Endothelial cell of umbilical vein (primary cell): ENCODE results near the gene RIF1. TPM values are rescaled to one million over a fixed set of nuclear protein-coding genes. Genes with fewer than 3 reads are reported as not detected.

Experiments
- BruUV-seq: library from RNA; stranded (reverse); fragments of 400-500 nt; replicated peaks from 2 replicates; lab custom pipeline; 2021; lab: Mats Ljungman, UMichigan
- CTCF ChIA-PET: fragments of 300-600, 350-600 bp; sonication (Branson Sonifier 250); formaldehyde crosslinking; loops from one replicate; lab custom pipeline; 2021; ENCODE audit warnings: antibody characterized with exemption, inconsistent platforms; lab: Charles Lee
- POLR2A ChIA-PET: fragments of 300-600, 350-600 bp; sonication (Branson Sonifier 250); formaldehyde crosslinking; loops from one replicate; lab custom pipeline; 2021; ENCODE audit warnings: antibody characterized with exemption, inconsistent platforms; lab: Charles Lee
- DNase-seq: peaks from one replicate; pipeline ENCODE4 v3.0.0-alpha.2; 2011; ENCODE audit warnings: low read depth, low spot score
- FAIRE-seq: peaks from 2 replicates; lab custom pipeline; 2011; peaks lifted over from hg19 to GRCh38; lab: Jason Lieb, UNC
- H2AFZ ChIP-seq: 2 replicates; pipeline ENCODE4 v1.6.0; 2012; ENCODE audit warnings: low read depth, low read length, control low read depth, inconsistent platforms
- H3K27ac ChIP-seq: 2 replicates; pipeline ENCODE4 v1.5.1; 2011; ENCODE audit warnings: low read depth, mild to moderate bottlenecking, control low read depth, low read length, moderate library complexity; ENCODE audit not compliant: insufficient read depth
- H3K27me3 ChIP-seq, 2 experiments: 2 replicates each; pipeline versions ENCODE4 v1.6.0 to v1.6.1; 2011; ENCODE audit warnings: low read length in 2 of 2, mixed read lengths in 1 of 2; ENCODE audit not compliant: control insufficient read depth in 2 of 2, insufficient read depth in 2 of 2
- H3K36me3 ChIP-seq, 2 experiments: 2 replicates in 1 of 2; 3 replicates in 1 of 2; pipeline ENCODE4 v1.5.1; 2011; ENCODE audit warnings: low read length in 2 of 2, mild to moderate bottlenecking in 1 of 2, moderate library complexity in 1 of 2; ENCODE audit not compliant: control insufficient read depth in 2 of 2, insufficient read depth in 2 of 2; ENCODE audit errors: extremely low read depth in 1 of 2
- H3K4me1 ChIP-seq: 3 replicates; pipeline ENCODE4 v1.5.1; 2011; ENCODE audit warnings: mild to moderate bottlenecking, low read length; ENCODE audit not compliant: control insufficient read depth, insufficient read depth; ENCODE audit errors: extremely low read depth
- H3K4me2 ChIP-seq: 2 replicates; pipeline ENCODE4 v1.6.1; 2011; ENCODE audit warnings: low read length, control low read depth, mixed read lengths; ENCODE audit not compliant: insufficient read depth
- H3K4me3 ChIP-seq, 3 experiments: fragments of 200-600 bp in 1 of 3; sonication (generic), shearing (Covaris generic) in 1 of 3; replicated peaks in 1 of 3; 2 replicates each; pipeline ENCODE4 v1.5.1; 2011 to 2016; ENCODE audit warnings: control low read depth in 3 of 3, low read length in 3 of 3, mild to moderate bottlenecking in 2 of 3, inconsistent platforms in 1 of 3, low read depth in 1 of 3, moderate library complexity in 1 of 3; ENCODE audit not compliant: insufficient read depth in 1 of 3
- H3K79me2 ChIP-seq: 2 replicates; pipeline ENCODE4 v1.6.0; 2012; ENCODE audit warnings: low read length, inconsistent platforms; ENCODE audit not compliant: control insufficient read depth, insufficient read depth
- H3K9ac ChIP-seq: replicated peaks from 2 replicates; pipeline ENCODE3; 2011; ENCODE audit warnings: low read length, control low read depth; ENCODE audit not compliant: insufficient read depth; ENCODE audit errors: extremely low read depth
- H3K9me1 ChIP-seq: replicated peaks from 3 replicates; pipeline ENCODE4 v1.6.0; 2011; ENCODE audit warnings: mild to moderate bottlenecking, low read length; ENCODE audit not compliant: control insufficient read depth, insufficient read depth; ENCODE audit errors: extremely low read depth
- H3K9me3 ChIP-seq: replicated peaks from 2 replicates; pipeline ENCODE4 v1.5.1; 2012; ENCODE audit warnings: low read length, inconsistent platforms; ENCODE audit not compliant: control insufficient read depth, insufficient read depth
- H4K20me1 ChIP-seq: replicated peaks from 2 replicates; pipeline ENCODE3; 2011; ENCODE audit warnings: mild to moderate bottlenecking, low read length; ENCODE audit not compliant: control insufficient read depth, insufficient read depth; ENCODE audit errors: extremely low read depth
- CTCF ChIP-seq, 2 donors: IDR thresholded peaks; 1 replicate in 1 of 2; 2 replicates in 1 of 2; pipeline ENCODE4 v1.5.1; 2011; ENCODE audit warnings: low read length in 2 of 2, mild to moderate bottlenecking in 2 of 2, moderate library complexity in 2 of 2, control low read depth in 1 of 2, inconsistent platforms in 1 of 2, low read depth in 1 of 2; ENCODE audit not compliant: insufficient read depth in 1 of 2; ENCODE audit errors: extremely low read depth in 1 of 2
- EZH2 ChIP-seq: IDR thresholded peaks from 2 replicates; pipeline ENCODE4 v1.6.1; 2012; ENCODE audit warnings: borderline replicate concordance, low read depth, mild to moderate bottlenecking, moderate library complexity, low read length, inconsistent platforms; ENCODE audit not compliant: severe bottlenecking
- FOS ChIP-seq: IDR thresholded peaks from 2 replicates; pipeline ENCODE4 v1.6.1; 2011; ENCODE audit warnings: mild to moderate bottlenecking, low read length, moderate library complexity, borderline replicate concordance; ENCODE audit not compliant: insufficient read depth
- GATA2 ChIP-seq: IDR thresholded peaks from 2 replicates; pipeline ENCODE4 v1.7.0; 2011; ENCODE audit warnings: low read depth, mild to moderate bottlenecking, moderate library complexity, mixed read lengths, low read length; ENCODE audit not compliant: insufficient read length, insufficient read depth
- JUN ChIP-seq: IDR thresholded peaks from 2 replicates; pipeline ENCODE4 v1.6.1; 2011; ENCODE audit warnings: borderline replicate concordance, low read depth; ENCODE audit not compliant: insufficient read length, insufficient read depth
- MAX ChIP-seq: IDR thresholded peaks from 2 replicates; pipeline ENCODE4 v1.6.1; 2011; ENCODE audit not compliant: insufficient read depth, insufficient read length
- MYC ChIP-seq: IDR thresholded peaks from one replicate; pipeline ENCODE4 v1.6.1; 2011; ENCODE audit warnings: mild to moderate bottlenecking, low read depth, low read length
- POLR2A ChIP-seq: IDR thresholded peaks from 2 replicates; pipeline ENCODE4 v1.6.1; 2012; ENCODE audit warnings: low read depth, mild to moderate bottlenecking, control low read depth, low read length
- POLR2AphosphoS5 ChIP-seq: IDR thresholded peaks from 2 replicates; pipeline ENCODE4 v1.6.1; 2012; ENCODE audit warnings: low read depth, mild to moderate bottlenecking, control low read depth, low read length, moderate library complexity; ENCODE audit not compliant: insufficient read depth
- dilution Hi-C: fragments of 300-500 bp; cut with MboI; formaldehyde crosslinking; loops from one replicate; pipeline ENCODE4 v1.15.0; 2019; ENCODE audit warnings: low sequenced_read_pairs; ENCODE audit not compliant: extremely low pct_ligation_motif_present
- intact Hi-C: fragments of 100-400 bp; cut with micrococcal nuclease; formaldehyde crosslinking; loops from one replicate; pipeline ENCODE4 v1.10.0; 2022
- polyA plus RNA-seq, 4 experiments: library from polyadenylated mRNA; depleted of rRNA in 3 of 4; stranded (reverse) in 3 of 4; unstranded in 1 of 4; fragments of >200 nt; gene quantifications; 2 replicates each; pipeline versions ENCODE4 v1.2.1 to v1.2.3, GENCODE V29; 2011 to 2012; ENCODE audit warnings: missing spikeins in 1 of 4
- total RNA-seq: library from RNA; stranded (reverse); gene quantifications from 2 replicates; pipeline ENCODE4 v1.2.3, GENCODE V29; 2021

RIF1 gene
- total and polyA plus RNA-seq, 2 donors (not counting 3 experiments of a cell fraction or from before 2014, with no cell fraction given), result 5.1 to 55.3 TPM

DNA sequence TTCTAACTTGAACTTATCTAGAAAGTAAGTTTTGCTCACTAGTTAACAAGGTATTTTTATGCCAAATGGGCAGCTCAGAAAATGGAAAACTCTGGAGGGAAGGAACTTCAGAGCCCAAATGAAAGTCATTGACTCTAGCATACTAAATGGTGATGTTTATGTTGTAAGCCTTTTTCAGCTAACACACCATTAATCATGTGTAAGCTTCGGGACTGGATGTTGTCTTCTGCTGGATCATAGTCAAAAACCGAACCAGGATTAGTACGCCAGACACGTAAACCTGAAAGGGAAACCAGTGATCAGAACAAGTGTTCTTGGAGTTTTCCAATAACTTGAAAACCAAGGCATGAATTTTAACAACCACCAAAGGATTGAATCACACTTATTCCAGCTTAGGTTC is 81.8 kb downstream of the RIF1 start:
- FAIRE-seq, result no peak
- dilution Hi-C loops, result no loop called here
- BruUV-seq, result no TSS peak

More for the DNA sequence above, 81.8 kb downstream of the RIF1 start:
- no peak overlapping the region for H3K4me2 ChIP-seq
- ChIA-PET CTCF (no interaction called here), POLR2A (no interaction called here)
- H3K27me3 ChIP-seq, result no peaks in the 10 kb centered on the region
- H3K9me3 ChIP-seq, result no peaks in the 10 kb centered on the region
- intact Hi-C loops, result no loop called here
- no peak for DNase-seq
- no peak overlapping the region for H3K4me3 ChIP-seq
- no peak overlapping the region for H3K27ac ChIP-seq
- no peaks in the 10 kb centered on the region for H4K20me1 ChIP-seq
- H3K9ac ChIP-seq, result no peak overlapping the region
- no peak overlapping the region for H2AFZ ChIP-seq
- no peak for TF ChIP-seq POLR2AphosphoS5
- no peak for TF ChIP-seq MAX
- TF ChIP-seq EZH2, result no peak
- TF ChIP-seq JUN, result no peak
- TF ChIP-seq MYC, result no peak
- TF ChIP-seq CTCF (IDR thresholded peaks at IDR 0.05; ENCODE audit: extremely low read depth in 1 of 2, insufficient read depth in 1 of 2, low read depth in 1 of 2, low read length in 2 of 2), result no peak
- no peak for TF ChIP-seq GATA2
- TF ChIP-seq POLR2A, result no peak
- TF ChIP-seq FOS, result no peak
- no peaks in the 10 kb centered on the region for H3K4me1 ChIP-seq
- no peaks in the 10 kb centered on the region for H3K79me2 ChIP-seq
- no peaks in the 10 kb centered on the region for H3K36me3 ChIP-seq
- no peaks in the 10 kb centered on the region for H3K9me1 ChIP-seq
